K562 (cell line): ENCODE results near the gene TOMT. TPM values are rescaled to one million over a fixed set of nuclear protein-coding genes. Genes with fewer than 3 reads are reported as not detected.

Experiments used
- BRD4 ChIP-seq: fragments of 200-600 bp; sonication (generic); IDR thresholded peaks from 2 replicates; pipeline ENCODE4 v1.6.1; 2017; ENCODE audit warnings: inconsistent platforms
- CEBPZ ChIP-seq: fragments of 150-350 bp; IDR thresholded peaks from 2 replicates; pipeline ENCODE4 v1.6.1; 2014; ENCODE audit warnings: low read depth, mild to moderate bottlenecking, low read length, borderline replicate concordance
- EGR1 ChIP-seq: fragments of 450-650 bp; conservative IDR thresholded peaks from 2 replicates; pipeline ENCODE4 v1.6.1; 2017; ENCODE audit warnings: mild to moderate bottlenecking
- HBP1 ChIP-seq: fragments of 450-650 bp; formaldehyde crosslinking; IDR thresholded peaks from 2 replicates; pipeline ENCODE4 v1.4.0; 2022; ENCODE audit warnings: missing genetic modification characterization
- KLF6 ChIP-seq: fragments of 250-450 bp; sonication (Bioruptor Pico); IDR thresholded peaks from 2 replicates; pipeline ENCODE4 v1.4.0; 2020; ENCODE audit warnings: mild to moderate bottlenecking, moderate library complexity, borderline replicate concordance
- MXI1 ChIP-seq: IDR thresholded peaks from 2 replicates; pipeline ENCODE4 v1.6.1; 2011; ENCODE audit warnings: low read depth, mild to moderate bottlenecking, improper control_type of control experiment, low read length
- NFIX ChIP-seq: fragments of 250-450 bp; sonication (Bioruptor Pico); IDR thresholded peaks from 2 replicates; pipeline ENCODE4 v1.4.0; 2020; ENCODE audit warnings: low read depth, mild to moderate bottlenecking, moderate library complexity
- NR3C1 ChIP-seq: sonication (generic); formaldehyde crosslinking; IDR thresholded peaks from 2 replicates; pipeline ENCODE4 v1.8.1; 2022; ENCODE audit warnings: missing genetic modification reagents
- RAD51 ChIP-seq: fragments of 450-650 bp; IDR thresholded peaks from 2 replicates; pipeline ENCODE4 v1.7.1; 2016; ENCODE audit warnings: low read depth, mild to moderate bottlenecking, borderline replicate concordance
- SNAPC5 ChIP-seq: fragments of 250-450 bp; sonication (Bioruptor Pico); IDR thresholded peaks from 2 replicates; pipeline ENCODE4 v1.8.0; 2021; ENCODE audit warnings: moderate library complexity, mild to moderate bottlenecking, inconsistent platforms
- TCF15 ChIP-seq: fragments of 250-450 bp; sonication (Bioruptor Pico); IDR thresholded peaks from 2 replicates; pipeline ENCODE4 v1.8.0; 2022; ENCODE audit warnings: moderate library complexity, mild to moderate bottlenecking, inconsistent platforms
- TFAM ChIP-seq: fragments of 250-450 bp; sonication (Bioruptor Pico); conservative IDR thresholded peaks from 2 replicates; pipeline ENCODE4 v1.5.0; 2021; ENCODE audit warnings: mild to moderate bottlenecking, moderate library complexity
- UBTF ChIP-seq, 2 experiments: IDR thresholded peaks; 2 replicates each; pipeline ENCODE4 v1.6.1; 2012; ENCODE audit warnings: improper control_type of control experiment in 2 of 2, low read depth in 2 of 2, low read length in 2 of 2, borderline replicate concordance in 1 of 2
- ZBTB12 ChIP-seq: fragments of 250-450 bp; sonication (Bioruptor Pico); IDR thresholded peaks from 2 replicates; pipeline ENCODE4 v1.4.0; 2020
- ZNF395 ChIP-seq: fragments of 200-800 bp; sonication (Bioruptor generic); IDR thresholded peaks from 2 replicates; pipeline ENCODE4 v1.6.1; 2017; ENCODE audit warnings: missing genetic modification characterization, missing compliant biosample characterization
- polyA plus RNA-seq, 8 experiments: library from polyadenylated mRNA; depleted of rRNA in 4 of 8; stranded (reverse) in 5 of 8; unstranded in 3 of 8; fragments of >200 nt; fragmentation: Nextera tagmentation in 2 of 8; fragmentation: Illumina TruSeq in 1 of 8; extraction: Ambion mirVana in 2 of 8; extraction: Trizol in 1 of 8; gene quantifications; 2 replicates each; pipeline versions ENCODE4 v1.2.1 to v1.2.3, GENCODE V29; 2011 to 2014; ENCODE audit warnings: inconsistent platforms in 1 of 8, missing spikeins in 1 of 8
- total RNA-seq, 7 experiments: library from RNA; depleted of rRNA in 6 of 7; stranded (reverse); fragments of >200 nt in 6 of 7; fragmentation: Illumina TruSeq in 2 of 7; extraction: Trizol in 2 of 7; gene quantifications; 2 replicates each; pipeline versions ENCODE4 v1.2.1 to v1.2.3, GENCODE V29; 2011 to 2021; ENCODE audit warnings: low replicate concordance in 1 of 7

Gene TOMT
- total and polyA plus RNA-seq, 9 of the 15 experiments (the other 6 are each of a cell fraction or from before 2014, with no cell fraction given), result not detected

GRCh38 chr11:72102946-72103753 lies 2.6 kb upstream of the TOMT start, which contains the start of gene LAMTOR1 (continued):
- TF ChIP-seq UBTF (IDR thresholded peaks at IDR 0.05; ENCODE audit: borderline replicate concordance in 1 of 2, low read depth in 2 of 2, low read length in 2 of 2) (no peak), KLF6 (peak; percentile 89; the same call in 1 of the 2 replicates), BRD4 (no peak; the same call in 1 of the 2 replicates), RAD51 (peak; percentile 99), NR3C1 (CRISPR knock-in tag) (no peak), ZBTB12 (no peak; the same call in 1 of the 2 replicates), ZNF395 (CRISPR knock-in tag) (peak; percentile 85; the same call in 1 of the 2 replicates), TCF15 (CRISPR knock-in tag) (no peak), EGR1 (peak; percentile 69), SNAPC5 (CRISPR knock-in tag) (no peak), MXI1 (0 out of 2 replicates have a peak, but pooled peaks have one; percentile 17), TFAM (CRISPR knock-in tag) (no peak), CEBPZ (no peak), NFIX (CRISPR knock-in tag) (no peak), HBP1 (CRISPR knock-in tag) (peak; percentile 56; the same call in 1 of the 2 replicates)
